Right forelimb (tissue), 1 donor: Measurements from ENCODE around the gene USP34.
"Not testable (repeated sequence)": the region's sequence is repeated elsewhere in the genome, so short reads cannot be mapped to it uniquely, and the experiment has no call there.

Source experiments
- DNase-seq: peaks from one replicate; pipeline ENCODE4 v3.0.0-alpha.2; 2018

Gene USP34

GRCh38 chr2:61247204-61247812 lies 223.6 kb downstream of the USP34 start:
- DNase-seq: no peak

GRCh38 chr2:61244694-61245093 lies 226.2 kb downstream of the USP34 start:
- DNase-seq: no peak

GRCh38 chr2:61241266-61241665 lies 229.6 kb downstream of the USP34 start:
- no peak for DNase-seq

GRCh38 chr2:61238219-61239012 lies 232.5 kb downstream of the USP34 start:
- DNase-seq: no peak

GRCh38 chr2:61235716-61236115 lies 235.2 kb downstream of the USP34 start:
- DNase-seq: no peak

GRCh38 chr2:61233581-61233980 lies 237.3 kb downstream of the USP34 start:
- DNase-seq: no peak

DNA sequence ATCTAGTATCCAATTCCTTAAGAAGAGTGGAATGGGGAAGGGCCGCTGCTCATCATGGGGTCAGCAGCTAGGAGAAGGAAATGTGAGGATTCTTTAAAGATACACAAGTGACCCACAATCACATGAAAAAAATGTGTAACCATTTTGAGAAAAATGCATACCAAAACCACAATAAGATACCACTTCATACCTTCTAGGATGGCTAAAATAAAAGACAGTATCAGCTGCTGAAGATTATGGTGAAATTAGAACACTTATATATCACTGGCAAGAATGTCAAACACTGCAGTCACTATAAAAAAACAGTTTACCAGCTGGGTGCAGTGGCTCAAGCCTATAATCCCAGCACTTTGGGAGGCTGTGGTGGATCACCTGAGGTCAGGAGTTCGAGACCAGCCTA lies 241.0 kb downstream of the USP34 start:
- DNase-seq: no peak

DNA sequence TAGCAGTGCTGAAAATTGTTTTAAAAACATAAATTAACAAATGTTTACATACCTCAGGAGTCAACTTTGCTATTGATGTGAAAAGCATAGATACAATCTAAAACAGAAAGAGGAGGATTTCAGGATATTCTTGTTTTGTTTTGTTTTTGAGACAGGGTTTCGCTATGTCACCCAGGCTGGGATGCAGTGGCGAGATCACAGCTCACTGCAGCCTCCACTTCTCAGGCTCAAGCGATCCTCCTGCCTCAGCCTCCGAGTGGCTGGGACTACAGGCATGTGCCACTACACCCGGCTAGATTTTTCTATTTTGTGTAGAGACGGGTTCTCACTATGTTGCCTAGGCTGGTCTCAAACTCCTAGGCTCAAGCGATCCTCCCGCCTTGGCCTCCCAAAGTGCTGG lies 248.3 kb downstream of the USP34 start:
- DNase-seq: no peak

- DNase-seq: no peak
Observed at GRCh38 chr2:61221819-61222218, 249.1 kb downstream of the USP34 start.

DNA sequence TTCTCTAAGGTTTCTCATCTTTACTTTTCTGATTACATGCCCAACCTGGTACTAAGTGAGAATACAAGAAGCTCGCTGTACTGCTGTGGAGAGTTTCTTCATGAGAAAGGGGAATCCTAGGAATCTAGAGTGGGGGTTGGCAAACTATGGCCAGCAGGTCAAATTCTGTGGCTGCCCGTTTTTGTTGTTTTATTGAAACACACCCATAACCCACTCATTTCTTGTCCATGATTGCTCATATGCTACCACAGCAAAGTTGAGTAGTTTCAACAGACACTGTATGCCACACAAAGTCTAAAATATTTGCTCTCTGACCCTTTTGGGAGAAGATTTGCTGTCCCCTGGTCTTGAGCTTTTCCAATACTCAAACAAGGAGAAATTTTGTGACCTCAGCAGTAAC lies 250.1 kb downstream of the USP34 start:
- DNase-seq: no peak

GRCh38 chr2:61218817-61219170 lies 252.1 kb downstream of the USP34 start:
- DNase-seq: no peak

- no peak for DNase-seq
Observed at GRCh38 chr2:61218076-61218816, 252.6 kb downstream of the USP34 start.

GRCh38 chr2:61214171-61214570 lies 256.7 kb downstream of the USP34 start:
- no peak for DNase-seq

GRCh38 chr2:61210332-61210981 lies 260.4 kb downstream of the USP34 start:
- no peak for DNase-seq

DNA sequence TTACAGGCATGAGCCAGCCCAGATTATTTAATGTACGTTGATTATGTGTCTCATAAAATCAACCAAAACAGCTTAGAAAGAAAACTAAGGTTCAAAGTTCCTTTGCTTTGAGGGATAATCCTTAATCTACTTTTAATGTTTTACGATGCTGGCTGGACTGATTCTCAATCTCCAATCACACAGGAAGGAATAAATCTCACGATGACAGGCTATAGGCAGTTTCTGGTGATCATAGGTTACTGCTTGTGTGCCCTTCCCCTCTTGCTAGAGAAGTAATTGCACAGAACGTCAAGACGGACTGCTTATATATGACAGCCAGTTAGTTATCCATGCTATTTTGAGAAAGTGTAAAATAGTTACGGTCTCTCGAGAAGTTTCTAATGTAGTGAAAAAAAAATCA lies 265.8 kb downstream of the USP34 start:
- no peak for DNase-seq

- no peak for DNase-seq
Observed at GRCh38 chr2:61196671-61197070, 274.2 kb downstream of the USP34 start.

DNA sequence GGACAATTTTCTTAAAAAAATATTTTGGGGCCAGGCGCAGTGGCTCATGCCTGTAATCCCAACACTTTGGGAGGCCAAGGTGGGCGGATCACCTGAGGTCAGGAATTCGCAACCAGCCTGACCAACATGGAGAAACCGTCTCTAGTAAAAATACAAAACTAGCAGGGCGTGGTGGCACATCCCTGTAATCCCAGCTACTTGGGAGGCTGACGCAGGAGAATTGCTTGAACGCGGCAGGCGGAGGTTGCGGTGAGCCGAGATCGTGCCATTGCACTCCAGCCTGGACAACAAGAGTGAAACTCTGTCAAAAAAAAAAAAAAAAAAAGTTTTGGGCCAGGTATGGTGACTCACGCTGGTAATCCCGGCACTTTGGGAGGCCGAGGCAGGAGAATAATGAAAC lies 276.2 kb downstream of the USP34 start:
- not testable (repeated sequence) for DNase-seq

DNA sequence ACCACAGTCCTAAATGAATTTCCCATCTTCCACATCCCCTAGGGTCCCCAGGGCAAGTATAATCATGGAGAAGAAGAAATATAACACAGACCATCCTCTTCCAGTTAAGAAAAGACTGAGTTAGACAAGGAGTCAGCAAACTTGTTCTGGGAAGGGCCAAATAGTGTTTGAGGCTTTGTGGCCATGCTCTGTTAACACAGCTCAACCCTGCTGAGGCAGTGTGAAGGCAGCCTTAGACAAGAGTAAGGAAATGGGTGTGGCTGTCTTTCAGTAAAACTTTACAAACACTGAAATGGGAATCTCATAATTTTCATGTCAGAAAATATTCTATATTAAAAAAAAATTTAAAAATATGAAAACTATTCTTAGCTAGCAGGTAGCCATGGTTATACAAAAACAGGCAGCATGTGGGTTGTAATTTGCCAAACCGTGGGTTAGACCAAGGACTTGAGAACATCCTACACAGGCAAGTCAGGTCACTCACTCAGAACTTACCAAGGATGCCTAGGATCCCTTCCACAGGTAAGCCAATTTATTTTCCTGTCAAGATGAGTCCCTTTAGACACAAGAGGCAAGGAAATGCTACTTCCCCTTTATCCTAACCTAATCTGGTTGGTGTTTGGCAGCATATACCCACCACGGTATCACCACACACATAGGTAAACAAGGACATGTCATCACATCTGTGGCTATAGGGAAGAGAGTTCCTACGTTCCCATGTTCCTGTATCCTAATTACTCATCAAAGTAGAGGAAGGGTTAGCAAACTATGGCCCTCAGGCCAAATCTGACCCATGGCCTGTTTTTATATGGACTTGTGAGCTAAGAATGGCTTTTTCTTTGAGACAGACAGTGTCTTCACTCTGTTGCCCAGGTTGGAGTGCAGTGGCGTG lies 277.0 kb downstream of the USP34 start:
- no peak for DNase-seq

DNA sequence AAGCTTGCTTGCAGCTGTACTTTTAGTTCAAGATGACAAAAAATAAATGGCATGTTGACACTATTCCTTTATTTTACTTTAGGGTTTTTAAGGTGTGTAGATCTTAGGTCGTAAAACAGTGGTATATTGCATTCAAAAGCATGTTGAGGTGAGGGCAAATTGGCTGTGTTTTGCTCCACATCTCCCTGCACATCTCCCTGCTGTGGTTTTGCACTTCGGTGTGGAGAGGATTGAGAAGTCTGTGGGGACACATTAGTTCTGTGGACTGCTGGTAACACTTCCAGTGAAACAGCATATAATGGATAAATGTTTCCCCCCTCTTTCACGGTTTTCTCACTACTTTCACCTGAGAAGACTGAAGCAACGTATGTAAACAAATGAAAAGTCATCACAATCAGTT lies 283.8 kb downstream of the USP34 start:
- DNase-seq: no peak

GRCh38 chr2:61185231-61185728 lies 285.6 kb downstream of the USP34 start:
- no peak for DNase-seq

DNA sequence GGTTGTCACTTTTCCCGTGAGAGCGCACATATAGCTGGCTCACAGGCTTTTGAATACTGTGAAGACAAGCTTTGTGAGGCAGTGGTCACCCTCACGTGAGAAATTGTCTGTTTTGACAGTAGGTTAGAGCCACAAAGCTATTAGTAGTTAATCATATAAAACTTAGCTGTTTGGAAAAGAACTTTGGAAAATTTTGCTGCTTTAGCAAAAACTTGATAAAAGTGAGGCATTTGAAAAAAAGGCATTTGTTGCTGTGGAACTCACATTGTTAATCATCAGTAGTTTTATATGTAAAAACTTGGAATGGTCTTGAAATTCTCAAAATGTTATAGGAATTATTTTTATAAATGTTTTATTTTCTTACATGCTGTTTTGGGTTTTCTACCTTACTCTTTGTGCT lies 286.6 kb downstream of the USP34 start:
- no peak for DNase-seq

- DNase-seq: no peak
Observed at GRCh38 chr2:61183795-61184194, 287.1 kb downstream of the USP34 start.
